8988T (cell line): ENCODE measurements around the gene LMO3.
"Not testable (repeated sequence)": the region's sequence is repeated elsewhere in the genome, so short reads cannot be mapped to it uniquely, and the experiment has no call there.

Experiments
- DNase-seq: peaks from one replicate; pipeline ENCODE4 v3.0.0; 2011

The LMO3 gene

DNA sequence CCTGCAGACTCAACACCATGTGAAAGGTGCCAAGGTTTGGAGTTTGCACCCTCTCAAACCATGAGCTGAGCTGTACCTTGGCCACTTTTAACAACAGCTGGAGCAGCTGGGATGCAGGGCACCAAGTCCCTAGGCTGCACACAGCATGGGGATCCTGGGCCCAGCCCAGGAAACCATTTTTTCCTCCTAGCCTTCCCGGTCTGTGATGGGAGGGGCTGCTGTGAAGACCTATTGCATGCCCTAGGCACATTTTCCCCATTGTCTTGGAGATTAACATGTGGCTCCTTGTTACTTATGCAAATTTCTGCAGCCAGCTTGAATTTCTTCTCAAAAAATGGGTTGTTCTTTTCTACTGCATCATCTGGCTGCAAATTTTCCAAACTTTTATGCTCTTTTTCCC is 68.3 kb downstream of the LMO3 start:
- DNase-seq = not testable (repeated sequence)

DNA sequence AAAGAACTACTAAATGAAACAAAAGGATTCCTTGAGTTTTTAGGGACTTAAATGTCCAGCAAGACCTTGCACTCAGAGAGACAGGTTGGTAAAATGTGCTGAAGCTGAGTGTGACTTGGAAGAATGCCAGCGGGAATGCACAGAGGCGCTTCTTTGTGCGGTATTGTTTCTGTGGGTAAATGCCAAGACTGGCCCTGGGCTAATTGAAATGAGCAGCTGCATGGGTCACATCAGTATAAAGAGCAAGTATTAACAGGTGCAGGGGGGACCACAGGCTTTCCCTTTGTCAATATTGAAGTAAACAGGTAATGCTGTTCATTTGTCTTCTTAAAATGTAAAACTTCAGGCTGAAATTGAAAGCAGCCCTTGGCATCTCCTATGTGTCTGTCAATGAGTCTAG is 74.3 kb downstream of the LMO3 start:
- no peak for DNase-seq

DNA sequence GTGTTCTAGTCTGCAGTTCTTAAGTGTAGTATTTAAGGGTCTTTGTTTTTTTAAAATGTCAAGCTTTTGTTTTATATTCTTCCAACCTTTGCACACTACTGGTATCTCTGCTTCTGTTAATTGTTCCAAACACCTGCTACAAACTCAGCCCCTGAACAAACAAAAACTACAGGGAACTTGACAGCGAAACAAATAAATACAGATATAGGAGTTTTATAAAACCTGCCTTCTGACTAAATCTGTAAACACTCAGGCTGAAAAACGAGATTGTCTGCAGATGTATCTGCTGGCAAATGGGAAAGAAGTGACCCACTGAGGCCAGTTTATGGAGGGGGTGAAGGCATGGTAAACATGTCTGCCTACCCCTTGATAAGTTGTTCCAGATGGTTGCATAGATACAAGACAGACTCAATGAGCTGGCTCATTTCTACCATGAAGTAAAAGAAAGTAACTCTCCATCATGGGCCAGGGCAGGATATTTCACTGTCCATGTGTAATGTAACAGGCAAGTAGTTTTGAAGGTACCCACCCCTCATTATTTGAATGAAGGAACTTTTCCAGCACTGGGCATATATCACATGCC is 75.6 kb downstream of the LMO3 start:
- DNase-seq = no peak

DNA sequence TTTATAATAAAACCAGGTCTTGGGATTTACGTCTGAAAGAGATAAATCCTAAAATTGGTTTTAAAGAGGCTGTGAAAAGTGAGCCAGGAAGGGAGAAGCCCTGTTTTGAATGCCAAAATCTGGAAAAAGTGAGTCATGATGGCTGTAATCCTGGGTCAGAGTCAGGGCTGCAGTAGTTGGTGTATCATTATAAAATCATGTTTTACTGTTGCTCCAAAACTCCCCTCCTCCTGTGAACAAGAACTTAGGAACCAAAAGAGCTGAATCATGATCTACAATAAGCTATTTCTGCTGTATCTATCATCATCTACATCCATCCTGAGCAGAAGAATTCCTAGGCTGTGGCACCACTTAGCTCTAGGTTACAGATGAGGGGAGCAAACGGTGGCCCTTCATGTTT is 79.3 kb downstream of the LMO3 start:
- DNase-seq = no peak

GRCh38 chr12:16524378-16524777 is 81.6 kb downstream of the LMO3 start:
- DNase-seq = no peak

- no peak for DNase-seq
Observed at GRCh38 chr12:16523951-16524331, 82.0 kb downstream of the LMO3 start.

DNA sequence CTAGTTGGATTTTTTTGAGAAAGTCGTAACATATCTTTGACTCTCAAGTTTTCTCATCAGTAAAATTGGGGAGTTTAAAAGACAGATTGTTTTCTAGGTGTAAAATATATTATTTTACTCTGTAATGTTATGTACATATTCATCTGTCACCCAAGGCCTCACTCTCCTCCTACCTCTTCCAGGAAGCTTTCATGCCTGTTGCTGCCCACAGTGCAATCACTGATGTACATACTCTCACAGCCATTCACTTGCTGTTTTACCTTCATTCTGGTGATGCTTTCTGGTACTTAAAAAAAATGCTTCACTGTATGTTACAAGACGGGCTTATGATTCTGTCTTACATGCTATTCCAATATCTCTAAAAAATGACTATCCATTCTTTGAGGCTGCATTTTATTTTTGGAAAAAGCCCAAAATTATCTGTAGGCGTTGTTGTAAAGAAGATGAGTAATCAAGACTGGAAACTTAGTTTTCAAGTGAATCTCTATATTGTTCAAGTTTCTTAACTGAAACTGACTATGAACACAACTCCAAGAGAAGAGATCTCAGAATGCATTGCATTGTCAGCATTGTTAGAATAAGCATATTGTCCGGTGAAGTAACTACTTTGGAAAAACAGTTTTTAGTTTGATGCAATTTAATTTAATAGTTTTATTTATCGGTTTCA is 82.5 kb downstream of the LMO3 start:
- DNase-seq = no peak

- no peak for DNase-seq
Observed at GRCh38 chr12:16520328-16520727, 85.6 kb downstream of the LMO3 start.

GRCh38 chr12:16515666-16516065 is 90.3 kb downstream of the LMO3 start:
- DNase-seq = no peak

GRCh38 chr12:16513231-16513630 is 92.7 kb downstream of the LMO3 start:
- no peak for DNase-seq

GRCh38 chr12:16509411-16509810 is 96.6 kb downstream of the LMO3 start:
- DNase-seq = no peak

DNA sequence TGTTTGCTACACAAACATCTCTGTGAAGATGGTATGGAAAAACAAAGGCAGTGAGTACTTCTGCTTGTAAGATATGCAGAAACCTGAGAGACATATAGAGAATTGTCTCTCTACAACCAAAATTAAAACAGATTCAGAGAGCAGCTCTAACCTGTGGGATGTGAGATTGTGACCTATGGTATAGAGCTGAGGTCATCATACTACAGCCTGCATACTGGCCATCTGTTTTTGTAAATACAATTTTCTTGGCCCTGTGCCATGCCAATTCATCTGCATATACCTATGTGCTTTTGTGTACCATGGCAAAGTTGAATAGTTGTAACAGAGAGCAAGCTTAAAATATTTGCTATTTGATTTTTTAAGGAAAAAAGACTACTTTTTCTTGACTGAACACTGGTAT is 99.6 kb downstream of the LMO3 start:
- DNase-seq = no peak

- DNase-seq = no peak
Observed at GRCh38 chr12:16504200-16504599, 101.8 kb downstream of the LMO3 start.

DNA sequence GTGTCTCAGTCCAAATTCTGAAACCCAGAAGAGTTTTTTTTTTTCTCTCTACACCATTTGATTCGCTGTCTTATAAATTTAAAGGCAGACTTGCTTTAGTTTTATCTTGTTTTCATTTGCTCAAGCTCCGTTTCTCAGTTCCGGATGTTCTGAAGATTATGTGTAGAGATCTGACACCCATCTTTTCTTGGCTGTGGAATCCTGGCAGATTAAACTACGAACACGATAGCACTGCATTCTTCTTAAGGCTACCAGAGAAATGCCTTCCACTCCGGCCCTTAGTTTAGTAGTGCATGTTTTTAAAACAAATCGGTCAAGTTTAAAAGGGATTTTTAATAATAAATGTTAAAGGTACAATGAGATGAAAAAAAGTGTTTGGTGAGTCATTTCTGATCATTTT is 106.4 kb downstream of the LMO3 start:
- DNase-seq = no peak
